Common myeloid progenitor, CD34-positive (primary cell): ENCODE measurements around the gene MLLT10.
"Not testable (repeated sequence)": the region's sequence is repeated elsewhere in the genome, so short reads cannot be mapped to it uniquely, and the experiment has no call there.

ENCODE experiments used
- CTCF ChIA-PET: fragments of 350-600 bp; sonication (Branson Sonifier 250); formaldehyde crosslinking; loops from one replicate; lab custom pipeline; 2021; ENCODE audit warnings: antibody characterized with exemption; lab: Charles Lee
- POLR2A ChIA-PET: fragments of 350-600 bp; sonication (Branson Sonifier 250); formaldehyde crosslinking; loops from one replicate; lab custom pipeline; 2021; ENCODE audit warnings: antibody characterized with exemption; lab: Charles Lee
- DNase-seq, 3 donors: peaks; one replicate each; pipeline versions ENCODE4 v3.0.0 to v3.0.0-alpha.2; 2013
- H3K27ac ChIP-seq, 2 experiments: 1 replicate in 1 of 2; 2 replicates in 1 of 2; pipeline ENCODE4 v1.7.0; 2013; ENCODE audit warnings: inconsistent platforms in 2 of 2, low read length in 2 of 2, mild to moderate bottlenecking in 2 of 2, low read depth in 1 of 2, moderate library complexity in 1 of 2; ENCODE audit not compliant: severe bottlenecking in 2 of 2, insufficient read depth in 1 of 2, poor library complexity in 1 of 2
- H3K27me3 ChIP-seq, 5 experiments: replicated peaks in 2 of 5; 1 replicate in 3 of 5; 2 replicates in 2 of 5; pipeline versions ENCODE4 v1.6.1 to v1.7.0; 2013; ENCODE audit warnings: low read length in 4 of 5, mild to moderate bottlenecking in 2 of 5, moderate library complexity in 2 of 5, inconsistent platforms in 1 of 5; ENCODE audit not compliant: insufficient read depth in 5 of 5, control insufficient read depth in 4 of 5
- H3K36me3 ChIP-seq, 4 experiments: 1 replicate in 2 of 4; 2 replicates in 2 of 4; pipeline versions ENCODE4 v1.6.1 to v1.7.0; 2013; ENCODE audit warnings: low read length in 3 of 4, control low read depth in 1 of 4, mild to moderate bottlenecking in 1 of 4; ENCODE audit not compliant: control insufficient read depth in 4 of 4, insufficient read depth in 4 of 4
- H3K4me1 ChIP-seq, 4 experiments: 1 replicate in 3 of 4; 2 replicates in 1 of 4; pipeline versions ENCODE4 v1.6.1 to v1.7.1; 2013; ENCODE audit warnings: low read length in 3 of 4, mild to moderate bottlenecking in 3 of 4, control low read depth in 1 of 4, inconsistent platforms in 1 of 4, moderate library complexity in 1 of 4; ENCODE audit not compliant: control insufficient read depth in 4 of 4, insufficient read depth in 4 of 4; ENCODE audit errors: control extremely low read depth in 1 of 4
- H3K4me3 ChIP-seq, 7 experiments: 1 replicate in 4 of 7; 2 replicates in 3 of 7; pipeline versions ENCODE4 v1.5.1 to v1.7.0; 2013; ENCODE audit warnings: mild to moderate bottlenecking in 7 of 7, low read length in 6 of 7, moderate library complexity in 6 of 7, inconsistent platforms in 2 of 7, low read depth in 2 of 7, control low read depth in 1 of 7; ENCODE audit not compliant: insufficient read depth in 4 of 7, control insufficient read depth in 1 of 7; ENCODE audit errors: extremely low read depth in 1 of 7
- H3K9me3 ChIP-seq, 5 experiments: 1 replicate in 4 of 5; 2 replicates in 1 of 5; pipeline versions ENCODE4 v1.6.1 to v1.7.1; 2013; ENCODE audit warnings: low read length in 4 of 5, mild to moderate bottlenecking in 2 of 5, inconsistent platforms in 1 of 5, low read depth in 1 of 5, moderate library complexity in 1 of 5; ENCODE audit not compliant: control insufficient read depth in 4 of 5, insufficient read depth in 2 of 5; ENCODE audit errors: control extremely low read depth in 1 of 5
- WGBS: methylation state at CpG from one replicate; pipeline ENCODE4 v1.1.5; 2013; ENCODE audit not compliant: insufficient coverage; 5-methylcytosine and 5-hydroxymethylcytosine counted together

The MLLT10 gene

DNA sequence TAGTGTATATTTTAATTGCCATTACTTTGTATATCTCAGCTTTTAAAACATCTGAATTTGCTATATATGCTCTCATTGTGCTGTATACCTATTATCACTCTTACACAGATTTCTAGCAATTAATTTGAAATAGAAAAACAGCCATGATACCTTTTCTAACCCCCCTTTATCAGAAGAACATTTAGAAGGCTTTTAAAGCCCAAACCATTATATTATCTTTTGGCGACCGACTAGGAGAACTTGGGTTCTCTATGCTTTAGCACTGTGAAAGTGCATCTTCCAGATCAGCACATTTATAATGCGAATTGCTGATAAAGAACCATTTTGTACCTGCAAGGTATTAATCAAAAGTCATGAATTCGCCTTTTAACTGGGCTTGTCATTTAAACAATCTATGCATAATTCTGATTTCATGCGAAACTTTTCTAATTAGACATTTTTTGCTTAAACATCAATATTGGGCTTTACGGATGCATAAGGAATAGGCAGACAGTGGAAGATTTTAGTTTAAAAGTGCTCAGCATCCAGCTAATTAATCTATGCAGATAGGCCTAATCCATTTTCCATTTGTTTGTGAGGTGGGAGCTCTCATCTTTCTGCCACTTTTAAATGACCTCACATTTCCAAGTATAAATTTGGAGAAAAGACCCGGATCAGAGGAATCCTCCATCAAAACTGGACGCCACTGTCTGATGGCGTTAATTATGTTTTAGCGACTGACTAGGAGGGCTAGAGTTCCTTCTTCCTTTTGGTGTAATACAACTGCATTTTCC lies 1.2 kb upstream of the MLLT10 start:
- Histone ChIP-seq H3K27ac (peak overlapping the region; percentile 82 to 90), H3K9me3 (no peaks in the 10 kb centered on the region), H3K27me3 (no peaks in the 10 kb centered on the region), H3K4me3 (peak overlapping the region; percentile 78 to 89 (median 82)), H3K36me3 (peaks cover 0 to 10% (median 7%) of the 10 kb centered on the region in 4 experiments), H3K4me1 (peaks cover 15 to 57% (median 37%) of the 10 kb centered on the region in 4 experiments)
- CTCF ChIA-PET, result interaction anchor here (1.0 to 16.3 kb wide), 6 partner anchors 11 to 254 kb away, joined by 3 to 134 read pairs (median 6); no protein-coding TSS in a partner anchor
- POLR2A ChIA-PET, result interaction anchor here (1.0 to 1.4 kb wide), 2 partner anchors 9 to 36 kb away, joined by 3 to 9 read pairs; no protein-coding TSS in a partner anchor
- peak in 1 of 3 donors; percentile 15 for DNase-seq
- WGBS, result 22% methylated on average over 6 of the region's 10 CpGs

DNA sequence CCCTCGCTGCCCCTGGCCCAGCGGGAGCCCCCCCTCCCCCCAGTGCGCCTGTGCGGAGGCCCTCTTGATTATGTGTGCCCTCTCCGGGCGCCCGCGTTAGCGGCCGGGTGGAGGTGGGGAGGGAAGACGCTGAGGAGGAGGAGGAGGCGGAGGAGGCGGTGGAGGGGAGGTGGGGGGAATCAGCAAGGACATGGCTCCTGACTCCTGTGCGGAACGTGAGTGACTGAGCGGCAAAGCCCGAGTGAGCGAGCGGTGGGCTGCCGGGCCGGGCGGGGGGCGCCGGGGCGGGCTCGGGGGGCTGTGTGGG lies 201 bp downstream of the MLLT10 start:
- no CpG with 5 or more reads among the region's 26 CpGs for WGBS
- no peaks in the 10 kb centered on the region for H3K27me3 ChIP-seq
- H3K4me3 ChIP-seq, result peak overlapping the region; percentile 77 to 89 (median 82)
- peaks cover 0 to 16% (median 13%) of the 10 kb centered on the region in 4 experiments for H3K36me3 ChIP-seq
- DNase-seq, result no peak
- ChIA-PET POLR2A (interaction anchor here (1.4 kb wide), 1 partner anchor 10 kb away, joined by 3 read pairs; no protein-coding TSS in a partner anchor), CTCF (interaction anchor here (1.9 kb wide), 1 partner anchor 13 kb away, joined by 6 read pairs; no protein-coding TSS in a partner anchor)
- H3K4me1 ChIP-seq, result peaks cover 13 to 43% (median 32%) of the 10 kb centered on the region in 4 experiments
- peak overlapping the region; percentile 2 to 90 for H3K27ac ChIP-seq
- H3K9me3 ChIP-seq, result no peaks in the 10 kb centered on the region

DNA sequence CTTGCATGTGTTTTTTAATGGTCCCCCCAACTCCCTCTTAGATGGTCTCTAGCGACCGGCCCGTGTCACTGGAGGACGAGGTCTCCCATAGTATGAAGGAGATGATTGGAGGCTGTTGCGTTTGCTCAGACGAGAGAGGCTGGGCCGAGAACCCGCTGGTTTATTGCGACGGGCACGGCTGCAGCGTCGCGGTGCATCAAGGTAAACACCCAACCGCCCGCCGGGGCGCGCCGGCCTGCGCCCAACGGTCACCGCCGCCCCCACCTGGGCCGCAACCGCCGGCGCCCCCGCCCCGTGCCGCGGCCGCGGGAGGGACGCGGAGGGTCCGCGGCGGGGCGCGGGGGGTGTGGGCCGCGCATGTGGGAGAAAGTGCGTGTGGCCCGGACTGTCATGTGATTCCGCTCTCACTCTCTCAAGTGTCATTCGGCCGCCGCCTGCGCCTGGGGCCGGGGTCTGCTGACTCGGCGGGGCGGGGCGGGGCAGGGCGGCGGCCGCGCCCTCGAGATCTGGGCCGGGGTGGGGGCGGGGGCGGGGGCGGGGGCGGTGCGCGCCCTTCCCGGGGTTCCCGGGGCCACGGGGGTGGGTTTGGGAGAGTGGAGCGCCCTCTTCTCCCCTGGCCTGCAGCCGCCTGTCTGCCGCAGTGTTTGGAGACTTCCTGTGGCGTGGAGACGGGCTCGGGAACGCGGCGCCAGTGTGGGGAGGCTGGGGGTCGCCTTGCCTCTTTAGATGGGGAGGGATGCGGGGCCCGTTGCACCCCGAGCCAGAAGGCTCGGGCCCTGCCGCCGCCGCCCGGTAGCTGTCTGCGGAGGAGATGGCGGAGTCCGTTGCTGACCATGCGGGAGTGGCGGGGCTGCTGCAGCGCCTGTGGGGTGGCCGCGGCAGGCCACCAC lies 817 bp downstream of the MLLT10 start:
- H3K36me3 ChIP-seq, result peaks cover 2 to 21% (median 15%) of the 10 kb centered on the region in 4 experiments
- H3K27ac ChIP-seq, result peak overlapping the region; percentile 6 to 90
- peak overlapping the region; percentile 70 to 89 (median 78) for H3K4me3 ChIP-seq
- ChIA-PET POLR2A (interaction anchor here (0.6 to 1.4 kb wide), 2 partner anchors 11 to 218 kb away, joined by 3 read pairs; no protein-coding TSS in a partner anchor), CTCF (no interaction called here)
- DNase-seq, result peak; percentile 51 to 84 (median 78)
- no peaks in the 10 kb centered on the region for H3K9me3 ChIP-seq
- peaks cover 13 to 41% (median 29%) of the 10 kb centered on the region in 4 experiments for H3K4me1 ChIP-seq
- WGBS, result 0% methylated on average over 31 of the region's 96 CpGs
- H3K27me3 ChIP-seq, result no peaks in the 10 kb centered on the region

DNA sequence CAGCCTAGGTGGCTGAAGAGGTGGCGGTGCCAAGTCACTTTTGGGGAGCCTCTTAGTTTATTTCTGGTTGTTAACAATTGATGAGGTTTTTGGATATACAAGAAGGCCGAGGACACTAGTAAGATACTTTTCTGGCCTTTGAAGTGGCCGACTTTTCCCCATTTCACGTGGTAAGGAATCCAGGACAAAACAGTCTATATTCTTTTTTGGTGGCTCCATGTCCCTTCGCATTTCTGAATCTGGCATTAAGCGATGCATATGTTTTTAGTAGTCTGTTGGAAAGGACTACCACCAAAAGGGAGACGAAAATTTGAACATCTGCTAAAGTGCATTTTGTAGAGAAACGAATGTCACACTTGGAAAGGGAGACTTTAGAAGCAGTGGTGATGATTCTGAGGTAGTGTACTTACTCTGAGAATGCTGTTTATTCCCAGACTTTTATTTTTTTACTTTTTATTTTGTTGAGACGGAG lies 1.5 kb downstream of the MLLT10 start:
- DNase-seq, result no peak
- Histone ChIP-seq H3K27me3 (no peaks in the 10 kb centered on the region), H3K4me3 (peak overlapping the region; percentile 35 to 89 (median 70)), H3K27ac (peak overlapping the region; percentile 6 to 60), H3K9me3 (no peaks in the 10 kb centered on the region), H3K36me3 (peaks cover 7 to 27% (median 21%) of the 10 kb centered on the region in 4 experiments), H3K4me1 (peaks cover 13 to 40% (median 28%) of the 10 kb centered on the region in 4 experiments)
- POLR2A ChIA-PET, result interaction anchor here (0.6 to 0.7 kb wide), 2 partner anchors 57 to 218 kb away, joined by 3 to 4 read pairs; no protein-coding TSS in a partner anchor
- 39% methylated on average over 8 of the region's 9 CpGs for WGBS
- CTCF ChIA-PET, result interaction anchor here (1.6 kb wide), 1 partner anchor 15 kb away, joined by 5 read pairs; no protein-coding TSS in a partner anchor

DNA sequence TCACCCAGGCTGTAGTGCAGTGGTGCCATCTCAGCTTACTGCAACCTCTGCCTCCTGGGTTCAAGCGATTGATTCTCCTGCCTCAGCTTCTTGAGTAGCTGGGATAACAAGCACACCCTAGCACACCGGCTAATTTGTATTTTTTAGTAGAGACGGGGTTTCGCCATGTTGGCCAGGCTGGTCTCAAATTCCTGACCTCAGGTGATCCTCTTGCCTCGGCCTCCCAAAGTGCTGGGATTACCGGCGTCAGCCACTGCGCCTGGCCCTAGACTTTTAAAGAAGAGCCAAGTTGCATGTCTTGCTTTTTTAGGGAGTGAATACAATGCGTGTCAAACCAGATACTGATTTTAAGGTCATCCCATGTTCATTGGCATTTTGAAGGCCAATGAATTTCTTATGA lies 1.9 kb downstream of the MLLT10 start:
- Histone ChIP-seq H3K27ac (peak overlapping the region in 1 of 2 experiments; percentile 6), H3K4me3 (peak overlapping the region in 4 of 7 experiments; percentile 70 to 89 (median 74)), H3K4me1 (peaks cover 10 to 36% (median 26%) of the 10 kb centered on the region in 4 experiments), H3K36me3 (peaks cover 9 to 31% (median 23%) of the 10 kb centered on the region in 4 experiments)
- not testable (repeated sequence) for H3K27me3 ChIP-seq, H3K9me3 ChIP-seq, DNase-seq
- WGBS, result 91% methylated on average over 9 of the region's 9 CpGs
- POLR2A ChIA-PET, result interaction anchor here (0.5 to 0.7 kb wide), 2 partner anchors 18 to 56 kb away, joined by 3 to 4 read pairs; no protein-coding TSS in a partner anchor
- CTCF ChIA-PET, result interaction anchor here (1.6 to 2.6 kb wide), 2 partner anchors 14 to 40 kb away, joined by 5 to 13 read pairs; no protein-coding TSS in a partner anchor

DNA sequence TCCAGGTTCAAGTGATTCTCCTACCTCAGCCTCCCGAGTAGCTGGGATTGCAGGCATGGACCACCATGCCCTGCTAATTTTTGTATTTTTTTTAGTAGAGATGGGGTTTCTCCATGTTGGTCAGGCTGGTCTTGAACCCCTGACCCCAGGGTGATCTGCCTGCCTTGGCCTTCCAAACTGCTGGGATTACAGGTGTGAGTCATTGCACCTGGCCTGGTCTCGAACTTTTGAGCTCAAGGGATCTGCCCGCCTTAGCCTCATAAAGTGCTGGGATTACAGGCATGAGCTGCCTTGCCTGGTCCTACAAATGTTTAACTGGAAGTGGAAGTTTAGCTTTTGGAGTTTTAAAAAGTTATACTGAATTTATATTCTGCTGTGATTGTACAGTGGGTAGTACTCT lies 2.8 kb downstream of the MLLT10 start:
- Histone ChIP-seq H3K36me3 (peaks cover 12 to 40% (median 27%) of the 10 kb centered on the region in 4 experiments), H3K27me3 (no peaks in the 10 kb centered on the region), H3K27ac (no peak overlapping the region), H3K4me3 (no peak overlapping the region), H3K4me1 (peaks cover 7 to 28% (median 21%) of the 10 kb centered on the region in 4 experiments), H3K9me3 (no peaks in the 10 kb centered on the region)
- ChIA-PET POLR2A (no interaction called here), CTCF (interaction anchor here (0.8 to 2.6 kb wide), 5 partner anchors 12 to 100 kb away, joined by 3 to 13 read pairs (median 3); no protein-coding TSS in a partner anchor)
- 100% methylated on average over 3 of the region's 3 CpGs for WGBS
- no peak for DNase-seq
